RWPE1 (cell line): Measurements from ENCODE around the gene PLCG1.

Experiments
- CTCF ChIA-PET: fragments of 350-600 bp; sonication (Branson Sonifier 250); formaldehyde crosslinking; extraction: SDS; loops from one replicate; lab custom pipeline; 2021; lab: Yijun Ruan, JAX
- POLR2A ChIA-PET: fragments of 400-600 bp; formaldehyde crosslinking; extraction: SDS; loops from one replicate; lab custom pipeline; 2020; ENCODE audit warnings: antibody characterized with exemption; ENCODE audit not compliant: low non-redundant PET; lab: Yijun Ruan, JAX
- DNase-seq: peaks from one replicate; pipeline ENCODE4 v3.0.0; 2012; ENCODE audit warnings: low spot score
- H3K27ac ChIP-seq: fragments of 450-650 bp; 2 replicates; pipeline ENCODE4 v1.5.1; 2017
- CTCF ChIP-seq: fragments of 450-650 bp; conservative IDR thresholded peaks from 2 replicates; pipeline ENCODE4 v1.5.1; 2017; ENCODE audit warnings: low read depth, mild to moderate bottlenecking

Gene PLCG1

DNA sequence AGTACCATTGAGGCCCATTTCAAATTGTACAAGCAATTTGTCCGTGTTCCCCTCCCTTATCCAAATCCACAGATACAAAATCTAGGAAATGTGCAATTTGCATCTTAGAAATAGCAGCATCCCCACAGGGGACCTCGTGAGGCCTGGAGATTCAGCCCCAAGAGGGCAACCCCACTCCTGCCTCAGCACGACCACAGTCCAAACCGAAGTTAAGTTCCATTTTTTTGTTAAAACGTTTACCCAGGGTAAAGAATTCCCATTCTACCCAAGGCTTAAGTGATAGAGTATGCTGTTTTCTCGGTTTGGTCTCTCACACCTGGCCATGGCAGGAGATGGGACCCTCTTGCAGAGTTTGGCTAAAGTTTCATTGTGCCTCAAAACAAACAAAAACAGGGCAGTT lies 41.2 kb downstream of the PLCG1 start:
- peak overlapping the region; percentile 85 for H3K27ac ChIP-seq
- no peak for TF ChIP-seq CTCF
- CTCF ChIA-PET: no interaction called here
- no peak for DNase-seq
- POLR2A ChIA-PET: no interaction called here

GRCh38 chr20:41178904-41179432 lies 41.6 kb downstream of the PLCG1 start:
- H3K27ac ChIP-seq: peak overlapping the region; percentile 85
- CTCF ChIA-PET: no interaction called here

GRCh38 chr20:41179961-41180360 lies 42.6 kb downstream of the PLCG1 start:
- CTCF ChIA-PET: interaction anchor here (1.4 kb wide), 1 partner anchor 160 kb away, joined by 4 read pairs; the partner anchor contains the start of gene LPIN3
- no peak for TF ChIP-seq CTCF
- POLR2A ChIA-PET: no interaction called here
- no peak for DNase-seq
- peak overlapping the region; percentile 85 for H3K27ac ChIP-seq

More at GRCh38 chr20:41178904-41179432, 41.6 kb downstream of the PLCG1 start:
- TF ChIP-seq CTCF: no peak
- POLR2A ChIA-PET: no interaction called here
- no peak for DNase-seq

DNA sequence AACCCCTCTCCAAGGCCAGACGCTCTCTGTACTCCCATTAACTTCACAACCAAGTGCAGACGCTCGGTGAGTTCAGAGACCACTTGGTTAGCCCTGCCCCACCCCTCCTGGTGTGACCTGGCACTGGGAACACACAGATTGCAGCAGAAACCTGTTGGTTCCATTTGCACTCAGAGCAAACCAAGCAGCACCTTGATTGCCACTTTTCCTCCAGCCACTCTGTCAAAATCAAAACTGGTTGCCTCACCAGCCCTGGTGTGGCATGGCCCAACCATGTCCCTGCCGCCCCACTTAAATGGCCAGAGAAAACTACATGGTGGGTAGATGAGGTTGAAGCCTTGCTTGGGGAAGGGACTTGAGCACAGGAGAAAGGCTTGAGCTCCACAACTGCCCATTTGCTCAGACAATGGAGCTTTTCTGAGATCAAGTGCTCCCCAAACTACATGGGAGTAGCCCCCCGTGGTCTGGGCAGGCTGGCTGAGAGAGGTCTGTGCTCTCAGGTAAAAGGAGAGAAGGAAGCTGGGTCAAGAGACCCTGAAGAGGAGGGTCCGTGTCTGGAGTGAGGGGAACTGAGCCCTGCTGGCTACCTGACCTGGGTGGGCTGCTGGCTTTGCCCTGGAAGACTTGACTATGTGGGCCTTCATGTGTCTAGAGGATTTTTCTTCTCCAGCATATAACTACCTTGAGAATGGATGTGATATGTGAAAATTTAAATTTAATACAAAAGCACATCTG lies 43.4 kb downstream of the PLCG1 start:
- TF ChIP-seq CTCF: no peak
- POLR2A ChIA-PET: no interaction called here
- no peak for DNase-seq
- CTCF ChIA-PET: interaction anchor here (0.6 to 1.4 kb wide), 3 partner anchors 59 to 504 kb away, joined by 3 to 4 read pairs (median 3); partner anchors contain the start of gene LPIN3
- peak overlapping the region; percentile 85 for H3K27ac ChIP-seq

DNA sequence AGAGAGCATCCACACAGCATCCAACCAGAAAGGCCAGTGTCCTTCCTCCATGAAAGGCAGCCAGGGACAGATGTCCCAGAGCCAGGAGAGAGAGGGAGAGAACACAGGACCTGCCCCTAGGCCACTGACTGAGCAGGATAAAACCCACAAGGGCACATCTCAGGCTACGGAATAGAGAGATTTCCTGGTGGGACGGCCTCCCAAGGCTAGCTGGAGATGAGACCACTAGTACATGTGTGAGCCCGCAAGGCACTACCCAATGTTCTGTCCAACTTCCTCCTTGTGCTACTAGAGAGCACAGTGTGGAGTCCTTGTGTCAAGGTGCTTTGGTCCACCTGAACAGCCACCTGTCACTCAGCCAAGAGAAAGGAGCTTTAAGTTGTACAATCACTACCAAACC lies 44.2 kb downstream of the PLCG1 start:
- ChIA-PET POLR2A (no interaction called here), CTCF (interaction anchor here (0.6 to 2.1 kb wide), 3 partner anchors 8 to 505 kb away, joined by 3 to 10 read pairs (median 4); partner anchors contain the start of gene LPIN3)
- no peak for DNase-seq
- TF ChIP-seq CTCF: no peak
- peak overlapping the region; percentile 34 for H3K27ac ChIP-seq

GRCh38 chr20:41182296-41183212 lies 45.2 kb downstream of the PLCG1 start:
- peak overlapping the region; percentile 45 for H3K27ac ChIP-seq
- TF ChIP-seq CTCF: no peak
- peak; percentile 42 for DNase-seq
- ChIA-PET POLR2A (no interaction called here), CTCF (interaction anchor here (2.1 kb wide), 1 partner anchor 9 kb away, joined by 10 read pairs; no protein-coding TSS in a partner anchor)
